GM13976 (cell line): ENCODE measurements around the gene GSN.

Experiments used
- DNase-seq: peaks from one replicate; pipeline ENCODE4 v3.0.0; 2012; ENCODE audit warnings: low spot score
- CTCF ChIP-seq: IDR thresholded peaks from 2 replicates; pipeline ENCODE4 v1.5.1; 2012; ENCODE audit warnings: borderline replicate concordance, mild to moderate bottlenecking; ENCODE audit not compliant: insufficient read depth; ENCODE audit errors: extremely low read depth, missing control alignments, control extremely low read depth
- in situ Hi-C: fragments of 300-500 bp; cut with MboI; formaldehyde crosslinking; loops from one replicate; pipeline ENCODE4 v1.12.0; 2022; ENCODE audit warnings: low sequenced_read_pairs, mixed read lengths, inconsistent platforms; ENCODE audit not compliant: unreplicated experiment

GSN gene

DNA sequence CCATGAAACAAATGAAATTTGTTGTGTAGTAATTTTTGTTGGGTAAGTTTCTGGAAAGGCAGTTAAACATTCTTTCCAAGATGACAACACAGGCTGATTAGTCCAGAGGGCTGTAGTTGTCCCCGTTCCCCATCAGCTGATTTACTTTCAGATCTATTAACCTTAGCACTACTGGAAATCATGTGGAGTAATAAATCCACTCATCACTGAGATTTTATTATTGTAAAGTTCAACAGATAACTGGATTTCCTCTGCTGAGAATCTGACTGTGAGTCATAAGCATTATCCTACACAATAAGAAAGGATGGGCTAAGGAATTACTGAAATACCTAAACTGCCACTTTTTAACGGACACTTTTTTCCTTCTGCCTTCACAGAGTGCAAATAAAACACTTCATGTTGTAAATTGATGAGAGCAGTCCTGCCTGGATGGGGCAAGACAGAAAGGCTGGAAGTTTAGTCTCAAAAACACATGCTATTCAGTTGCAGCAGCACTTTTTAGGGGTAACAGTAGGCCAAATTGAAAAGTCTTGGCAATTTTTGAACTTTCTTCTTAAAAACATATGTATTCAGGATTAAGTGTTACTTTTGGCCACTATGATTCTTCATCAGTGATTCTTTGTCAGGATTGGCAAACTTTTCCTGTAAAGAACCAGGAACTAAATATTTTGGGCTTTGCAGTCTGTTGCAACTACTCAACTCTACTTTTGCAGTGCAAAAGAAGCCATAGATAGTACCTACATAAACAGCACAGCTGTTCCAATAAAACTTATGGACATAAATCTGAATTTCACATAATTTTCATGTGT is 95.1 kb downstream of the GSN start:
- no peak for DNase-seq
- in situ Hi-C loops, result no loop called here
- no peak for TF ChIP-seq CTCF

- in situ Hi-C loops, result no loop called here
- no peak for DNase-seq
Measured at GRCh38 chr9:121363622-121363961, 95.6 kb downstream of the GSN start.

GRCh38 chr9:121364077-121364476 is 96.1 kb downstream of the GSN start:
- in situ Hi-C loops, result no loop called here
- no peak for DNase-seq
- no peak for TF ChIP-seq CTCF

More at GRCh38 chr9:121363622-121363961, 95.6 kb downstream of the GSN start:
- TF ChIP-seq CTCF, result no peak

- no peak for TF ChIP-seq CTCF
- in situ Hi-C loops, result no loop called here
- DNase-seq, result no peak
Measured at GRCh38 chr9:121364886-121365285, 96.9 kb downstream of the GSN start.

GRCh38 chr9:121365564-121365963 is 97.6 kb downstream of the GSN start:
- no peak for TF ChIP-seq CTCF
- in situ Hi-C loops, result no loop called here
- DNase-seq, result no peak

DNA sequence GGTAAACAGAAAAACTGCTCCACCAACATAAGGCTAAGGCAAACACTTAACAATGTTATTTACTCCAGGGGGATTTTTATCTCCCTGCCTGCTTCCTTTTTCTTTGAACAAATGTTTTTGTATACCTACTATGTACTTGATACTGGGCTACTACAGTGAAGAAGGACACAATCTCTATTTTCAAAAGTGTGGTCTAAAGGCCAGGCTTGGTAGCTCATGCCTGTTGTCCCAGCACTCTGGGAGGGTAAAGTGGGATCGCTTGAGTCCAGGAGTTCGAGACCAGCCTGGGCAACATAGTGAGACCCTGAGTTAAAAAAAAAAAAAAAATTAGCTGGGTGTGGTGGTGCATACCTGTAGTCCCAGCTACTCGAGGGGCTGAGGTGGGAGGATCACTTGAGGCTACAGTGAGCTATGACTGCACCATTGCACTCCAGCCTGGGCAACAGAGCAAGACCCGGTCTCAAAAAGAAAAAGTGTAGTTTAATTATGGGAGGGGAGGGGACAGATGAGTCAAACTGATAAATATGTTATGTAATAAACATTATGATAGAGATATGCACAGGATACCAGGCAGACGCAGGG is 98.7 kb downstream of the GSN start:
- DNase-seq, result no peak
- in situ Hi-C loops, result no loop called here
- TF ChIP-seq CTCF, result no peak
